DLD1 (cell line): ENCODE data around the gene ZSWIM8.
"Not testable (repeated sequence)": the region's sequence is repeated elsewhere in the genome, so short reads cannot be mapped to it uniquely, and the experiment has no call there.

Source experiments
- in situ Hi-C: cut with HindIII; loops from 2 replicates; pipeline ENCODE4 v1.10.0; 2017; ENCODE audit warnings: low sequenced_read_pairs

Gene ZSWIM8, protein sequence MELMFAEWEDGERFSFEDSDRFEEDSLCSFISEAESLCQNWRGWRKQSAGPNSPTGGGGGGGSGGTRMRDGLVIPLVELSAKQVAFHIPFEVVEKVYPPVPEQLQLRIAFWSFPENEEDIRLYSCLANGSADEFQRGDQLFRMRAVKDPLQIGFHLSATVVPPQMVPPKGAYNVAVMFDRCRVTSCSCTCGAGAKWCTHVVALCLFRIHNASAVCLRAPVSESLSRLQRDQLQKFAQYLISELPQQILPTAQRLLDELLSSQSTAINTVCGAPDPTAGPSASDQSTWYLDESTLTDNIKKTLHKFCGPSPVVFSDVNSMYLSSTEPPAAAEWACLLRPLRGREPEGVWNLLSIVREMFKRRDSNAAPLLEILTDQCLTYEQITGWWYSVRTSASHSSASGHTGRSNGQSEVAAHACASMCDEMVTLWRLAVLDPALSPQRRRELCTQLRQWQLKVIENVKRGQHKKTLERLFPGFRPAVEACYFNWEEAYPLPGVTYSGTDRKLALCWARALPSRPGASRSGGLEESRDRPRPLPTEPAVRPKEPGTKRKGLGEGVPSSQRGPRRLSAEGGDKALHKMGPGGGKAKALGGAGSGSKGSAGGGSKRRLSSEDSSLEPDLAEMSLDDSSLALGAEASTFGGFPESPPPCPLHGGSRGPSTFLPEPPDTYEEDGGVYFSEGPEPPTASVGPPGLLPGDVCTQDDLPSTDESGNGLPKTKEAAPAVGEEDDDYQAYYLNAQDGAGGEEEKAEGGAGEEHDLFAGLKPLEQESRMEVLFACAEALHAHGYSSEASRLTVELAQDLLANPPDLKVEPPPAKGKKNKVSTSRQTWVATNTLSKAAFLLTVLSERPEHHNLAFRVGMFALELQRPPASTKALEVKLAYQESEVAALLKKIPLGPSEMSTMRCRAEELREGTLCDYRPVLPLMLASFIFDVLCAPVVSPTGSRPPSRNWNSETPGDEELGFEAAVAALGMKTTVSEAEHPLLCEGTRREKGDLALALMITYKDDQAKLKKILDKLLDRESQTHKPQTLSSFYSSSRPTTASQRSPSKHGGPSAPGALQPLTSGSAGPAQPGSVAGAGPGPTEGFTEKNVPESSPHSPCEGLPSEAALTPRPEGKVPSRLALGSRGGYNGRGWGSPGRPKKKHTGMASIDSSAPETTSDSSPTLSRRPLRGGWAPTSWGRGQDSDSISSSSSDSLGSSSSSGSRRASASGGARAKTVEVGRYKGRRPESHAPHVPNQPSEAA (N-terminal part only)

DNA sequence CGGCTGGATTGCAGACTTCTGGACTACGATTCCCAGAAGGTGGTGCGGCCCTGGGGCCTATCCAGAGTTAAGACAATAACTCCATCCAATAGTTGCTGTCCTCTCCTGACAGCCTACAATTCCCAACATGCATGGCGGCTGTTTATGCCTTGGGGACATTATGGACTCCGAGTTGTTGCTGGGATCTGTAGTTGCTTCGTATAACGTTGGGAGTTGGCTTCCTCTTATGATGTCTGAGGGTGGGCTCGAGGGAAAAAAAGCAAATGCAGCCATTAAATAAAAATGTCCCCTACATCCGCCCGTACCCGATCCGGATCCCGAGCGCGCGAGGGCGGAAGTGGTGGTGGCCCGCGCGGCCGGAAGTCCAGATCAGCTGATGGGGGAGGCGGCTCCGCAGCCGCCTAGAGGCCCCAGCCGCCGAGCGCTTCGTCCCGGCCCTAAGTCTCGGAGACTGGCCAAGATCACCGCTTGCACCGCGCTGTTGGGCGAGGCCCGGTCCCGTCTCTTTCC is at the start of gene ZSWIM8:
Gene ZSWIM8, plus strand, starts transcription at position 396 of the 510 bp plus-strand sequence. CDS start 273 bp downstream, outside the sequence.
- in situ Hi-C loops = no loop called here

DNA sequence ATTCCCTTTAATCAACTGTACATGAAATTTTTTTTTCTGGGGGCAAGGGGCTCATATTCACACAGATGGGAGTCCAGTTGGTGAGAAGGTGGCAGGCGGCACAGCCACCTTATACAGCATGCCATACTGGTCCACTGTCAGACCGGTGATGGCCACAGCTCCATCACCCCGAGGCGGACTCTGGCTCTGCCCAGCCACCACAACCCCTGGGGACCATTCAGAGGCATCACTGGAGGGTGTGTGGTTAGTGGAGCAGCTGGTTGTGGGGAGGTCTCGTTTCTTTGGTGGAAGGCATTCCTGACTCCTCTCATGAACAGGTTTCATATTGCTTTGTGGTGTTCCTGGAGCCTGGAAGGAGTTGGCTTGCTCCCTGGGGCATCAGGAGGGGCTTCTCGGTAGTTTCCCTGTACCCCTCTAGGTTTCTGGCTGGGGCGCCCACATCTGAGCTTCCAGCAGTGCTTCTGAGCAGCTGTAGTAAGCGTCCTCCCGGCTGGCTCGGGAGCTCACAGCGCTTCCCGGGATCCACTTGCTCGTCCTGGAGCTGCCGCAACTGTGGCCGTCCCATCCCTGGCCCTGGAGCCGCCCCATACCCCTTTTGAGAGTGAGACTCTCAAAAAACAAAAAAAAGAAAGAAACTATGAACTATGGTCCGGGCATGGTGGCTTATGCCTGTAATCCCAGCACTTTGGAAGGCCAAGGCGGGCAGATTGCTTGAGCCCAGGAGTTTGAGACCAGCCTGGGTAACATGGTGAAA is 44.7 kb upstream of the ZSWIM8 start:
- in situ Hi-C loops = not testable (repeated sequence)

DNA sequence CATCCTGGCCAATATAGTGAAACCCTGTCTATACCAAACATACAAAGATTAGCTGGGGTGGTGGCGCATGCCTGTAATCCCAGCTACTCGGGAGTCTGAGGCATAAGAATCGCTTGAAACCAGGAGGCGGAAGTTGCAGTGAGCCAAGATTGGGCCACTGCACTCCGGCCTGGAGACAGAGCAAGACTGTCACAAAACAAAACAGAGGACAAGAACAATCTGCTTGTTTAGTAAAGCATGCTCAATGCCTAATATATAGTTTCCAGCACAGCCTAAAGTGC is 43.0 kb upstream of the ZSWIM8 start:
- in situ Hi-C loops = no loop called here

DNA sequence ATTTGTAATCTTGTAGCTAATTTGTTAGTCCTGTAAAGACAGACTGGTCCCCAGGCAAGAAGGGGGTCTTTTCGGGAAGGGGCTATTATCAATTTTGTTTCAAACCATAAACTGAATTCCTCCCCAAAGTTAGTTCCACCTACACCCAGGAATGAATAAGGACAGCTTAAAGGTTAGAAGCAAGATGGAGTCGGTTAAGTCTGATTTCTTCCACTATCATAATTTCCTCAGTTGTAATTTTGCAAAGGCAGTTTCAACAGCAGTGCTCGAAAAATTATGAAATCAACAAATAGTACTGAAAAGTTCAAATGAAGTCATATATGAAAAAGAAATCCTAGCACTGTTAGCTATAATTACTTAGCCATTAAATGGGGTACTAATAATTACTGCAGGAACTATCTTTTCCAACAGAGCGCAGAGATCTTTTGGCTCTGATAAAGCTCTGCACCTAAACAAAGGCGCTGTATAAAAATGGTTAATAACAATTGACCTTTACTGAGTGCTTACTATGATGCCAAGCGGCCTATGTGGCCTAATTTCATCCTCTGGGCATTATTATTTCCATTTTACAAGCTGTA is 42.0 kb upstream of the ZSWIM8 start:
- in situ Hi-C loops = no loop called here

DNA sequence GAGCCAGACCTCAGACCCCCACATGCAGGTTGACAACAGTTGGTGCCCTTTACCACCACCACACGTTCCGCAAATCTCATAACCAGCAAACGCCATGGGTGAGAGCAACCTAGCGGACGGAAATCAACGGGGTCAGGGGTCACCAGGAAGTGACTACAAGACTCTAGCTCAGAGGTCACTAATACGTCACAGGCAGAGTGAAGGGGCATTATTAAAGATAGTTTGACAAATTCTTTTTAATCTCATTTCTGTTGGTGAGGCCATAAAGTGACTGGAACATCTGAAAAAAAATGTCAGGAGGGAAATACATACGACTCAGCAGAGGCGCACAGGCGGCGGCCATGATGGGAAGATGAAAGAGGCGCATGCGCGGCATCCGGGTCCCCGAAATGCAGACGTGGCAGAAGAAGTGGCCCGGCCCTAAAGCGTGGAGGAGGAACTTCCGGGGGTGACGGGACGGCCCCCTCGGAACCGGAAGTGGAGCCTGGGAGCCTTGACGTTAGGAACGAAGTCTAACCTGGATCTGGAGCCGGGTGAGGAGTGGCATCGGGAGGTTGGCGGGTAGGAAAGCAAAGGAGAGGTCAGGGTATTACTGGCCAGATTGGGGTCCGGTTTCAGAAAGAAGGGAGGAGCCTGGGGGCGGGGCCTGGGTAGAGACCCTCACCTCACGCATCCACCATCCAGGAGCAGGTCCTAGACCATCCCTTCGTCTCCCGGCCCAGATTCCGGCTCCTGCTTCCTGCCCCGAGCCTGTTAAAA is 41.3 kb upstream of the ZSWIM8 start, which contains the start of gene SEC24C:
Gene SEC24C, plus strand, starts transcription at position 468 of the 759 bp plus-strand sequence. CDS start 2,461 bp downstream, outside the sequence.
- in situ Hi-C loops = no loop called here

DNA sequence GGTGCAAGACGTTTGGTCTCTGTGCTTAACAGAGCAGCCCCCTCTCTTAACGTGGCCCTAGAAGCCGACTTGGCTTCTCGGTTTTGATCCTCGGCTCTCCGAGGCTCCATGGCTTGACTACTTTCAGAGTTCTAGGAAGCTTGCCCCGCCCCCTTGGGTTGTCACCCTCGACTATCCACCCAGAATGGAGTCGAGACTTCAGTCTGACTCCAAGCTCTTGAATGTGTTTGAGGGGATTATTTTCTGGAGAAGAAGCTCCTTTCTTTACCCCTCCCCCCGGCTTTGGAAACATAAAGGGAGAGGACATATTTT is 40.8 kb upstream of the ZSWIM8 start:
- in situ Hi-C loops = no loop called here

DNA sequence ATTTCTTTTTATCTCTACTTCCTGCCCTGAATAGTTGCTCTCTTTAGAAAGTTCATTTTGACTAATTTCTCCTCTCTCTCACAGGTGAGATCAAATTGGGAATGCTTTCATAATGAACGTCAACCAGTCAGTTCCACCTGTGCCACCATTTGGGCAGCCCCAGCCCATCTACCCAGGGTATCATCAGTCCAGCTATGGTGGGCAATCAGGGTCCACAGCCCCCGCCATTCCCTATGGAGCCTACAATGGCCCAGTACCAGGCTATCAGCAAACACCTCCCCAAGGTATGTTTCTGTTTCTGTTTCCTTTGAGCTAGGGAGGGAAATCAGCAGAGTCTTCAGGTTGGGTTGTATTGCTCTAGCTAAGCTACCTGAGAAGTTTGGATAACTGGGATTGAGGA is 38.7 kb upstream of the ZSWIM8 start:
- in situ Hi-C loops = no loop called here

DNA sequence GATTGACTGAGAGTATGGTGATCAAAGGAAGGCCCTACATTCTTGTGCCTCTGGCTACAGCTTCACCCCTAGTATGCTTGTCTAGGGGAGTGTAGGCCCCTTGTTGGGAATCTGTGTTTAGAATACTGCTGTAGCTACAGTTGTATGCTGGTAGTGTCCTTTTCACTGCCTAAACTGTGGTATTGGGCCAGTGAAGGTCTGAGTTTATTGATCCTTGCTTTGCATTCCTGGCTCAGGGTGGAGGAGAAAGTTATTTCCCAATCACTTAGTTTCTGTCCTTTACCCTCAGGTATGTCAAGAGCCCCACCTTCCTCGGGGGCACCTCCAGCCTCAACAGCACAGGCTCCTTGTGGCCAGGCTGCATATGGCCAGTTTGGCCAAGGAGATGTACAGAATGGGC is 34.6 kb upstream of the ZSWIM8 start:
- in situ Hi-C loops = no loop called here

DNA sequence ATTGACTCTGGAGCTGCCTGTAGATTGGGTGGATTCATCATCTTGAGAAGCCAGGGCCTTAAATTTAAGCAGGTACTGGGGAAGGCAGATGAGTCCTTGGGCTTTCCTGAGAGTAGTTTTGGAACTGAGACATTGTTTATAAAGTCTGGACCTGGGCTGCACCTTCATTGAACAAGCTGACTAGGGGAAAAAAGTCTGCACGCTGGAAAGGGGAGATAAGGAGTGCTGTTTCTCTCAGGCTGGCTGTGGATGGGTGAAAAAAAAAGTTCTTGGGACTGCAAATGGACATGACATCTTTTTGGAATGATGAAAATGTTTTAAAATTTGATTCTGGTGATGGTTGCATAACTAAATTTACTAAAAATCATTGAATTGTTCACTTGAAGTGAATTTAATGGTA is 29.2 kb upstream of the ZSWIM8 start:
- in situ Hi-C loops = no loop called here

DNA sequence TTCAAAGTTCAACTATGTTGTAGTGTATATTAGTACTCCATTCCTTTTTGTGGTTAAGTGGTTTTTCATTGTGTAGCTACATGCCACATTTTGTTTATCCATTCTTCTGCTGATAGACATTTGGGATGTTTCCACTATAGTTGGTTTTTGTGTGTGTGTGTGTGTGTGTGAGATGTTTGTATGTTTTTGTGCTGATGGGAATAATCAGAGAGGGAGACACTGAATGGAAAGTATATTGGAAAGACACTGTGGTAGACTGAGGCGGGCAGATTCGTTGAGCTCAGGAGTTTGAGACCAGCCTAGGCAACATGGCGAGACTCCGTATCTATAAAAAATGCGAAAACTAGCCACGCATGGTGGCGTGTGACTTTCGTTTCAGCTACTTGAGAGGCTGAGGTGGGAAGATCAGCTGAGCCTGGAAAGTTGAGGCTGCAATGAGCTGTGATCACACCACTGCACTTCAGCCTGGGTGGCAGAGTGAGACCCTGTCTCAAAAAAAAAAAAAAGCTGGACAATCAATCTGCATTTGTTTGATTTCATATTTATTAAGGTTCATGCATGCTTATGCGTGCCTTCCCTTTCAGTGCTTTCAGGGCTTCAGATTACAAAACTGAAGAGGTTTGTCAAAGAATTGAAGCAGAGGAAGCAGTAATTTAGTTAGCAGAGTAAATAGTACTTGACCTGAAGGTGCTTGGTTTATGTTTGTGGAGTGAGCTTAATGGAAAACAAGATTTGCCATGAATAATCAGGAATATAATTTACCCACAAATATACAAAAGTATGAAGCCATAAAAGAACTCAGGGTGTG is 26.5 kb upstream of the ZSWIM8 start:
- in situ Hi-C loops = no loop called here

DNA sequence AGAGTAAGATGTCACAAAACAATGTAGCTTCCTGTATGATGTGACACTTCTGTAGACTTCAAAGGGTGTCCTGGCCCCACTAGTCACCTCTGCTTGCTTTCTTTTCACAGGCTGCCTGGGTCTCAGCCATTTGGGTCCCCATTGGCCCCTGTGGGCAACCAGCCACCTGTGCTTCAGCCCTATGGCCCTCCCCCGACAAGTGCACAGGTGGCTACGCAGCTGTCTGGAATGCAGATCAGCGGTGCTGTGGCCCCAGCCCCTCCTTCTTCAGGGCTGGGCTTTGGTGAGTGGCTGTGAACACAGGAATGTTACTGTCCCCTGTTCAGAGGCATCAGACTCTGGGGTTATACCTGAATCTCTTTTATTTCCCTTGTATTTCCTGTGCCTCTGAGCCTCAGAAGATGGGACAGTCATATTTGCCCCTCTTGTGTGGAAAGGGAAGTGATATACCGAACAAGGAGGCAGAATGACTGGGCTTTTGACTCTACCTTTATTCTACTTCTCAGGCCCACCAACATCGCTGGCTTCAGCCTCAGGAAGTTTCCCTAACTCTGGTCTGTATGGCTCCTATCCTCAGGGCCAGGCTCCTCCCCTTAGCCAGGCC is 25.8 kb upstream of the ZSWIM8 start:
- in situ Hi-C loops = no loop called here

DNA sequence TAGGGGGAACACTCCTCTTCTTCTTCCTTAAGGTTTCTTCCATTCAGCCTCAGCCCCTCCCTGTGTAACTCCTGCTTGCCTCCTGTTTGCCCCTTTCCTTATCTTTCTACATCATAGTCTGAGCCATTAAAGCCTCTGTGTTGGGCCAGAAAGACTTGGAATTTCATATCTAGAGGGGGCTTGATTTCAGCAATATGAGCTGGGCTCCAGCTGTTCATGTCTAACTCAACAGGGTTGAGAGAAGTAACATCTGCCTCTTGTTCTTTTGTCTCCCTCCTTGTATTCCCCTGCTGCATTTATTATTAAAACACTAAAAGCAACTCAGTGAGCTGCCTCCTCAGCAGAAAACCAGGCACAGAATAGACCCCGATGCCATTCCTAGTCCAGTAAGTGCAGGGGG is 23.6 kb upstream of the ZSWIM8 start:
- in situ Hi-C loops = no loop called here

DNA sequence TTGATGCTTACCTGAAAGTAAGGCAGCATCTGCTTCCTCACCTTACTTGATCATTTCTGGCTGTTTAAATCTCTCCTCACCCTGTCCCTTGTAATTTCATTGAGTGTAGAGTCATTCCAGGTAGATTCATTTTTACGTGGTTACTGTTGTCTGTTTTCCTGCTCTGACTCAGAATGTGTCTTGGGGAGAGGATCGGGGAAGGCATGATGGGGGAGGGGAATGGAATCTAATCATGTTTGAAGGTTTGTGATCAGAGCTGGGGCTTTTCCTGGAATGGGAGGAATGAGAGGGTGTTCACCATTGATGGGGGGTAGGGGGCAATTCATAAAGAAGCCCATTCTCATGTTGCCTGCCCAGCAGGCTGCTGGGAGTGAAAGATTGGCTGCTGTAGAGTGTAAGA is 22.5 kb upstream of the ZSWIM8 start:
- in situ Hi-C loops = no loop called here

DNA sequence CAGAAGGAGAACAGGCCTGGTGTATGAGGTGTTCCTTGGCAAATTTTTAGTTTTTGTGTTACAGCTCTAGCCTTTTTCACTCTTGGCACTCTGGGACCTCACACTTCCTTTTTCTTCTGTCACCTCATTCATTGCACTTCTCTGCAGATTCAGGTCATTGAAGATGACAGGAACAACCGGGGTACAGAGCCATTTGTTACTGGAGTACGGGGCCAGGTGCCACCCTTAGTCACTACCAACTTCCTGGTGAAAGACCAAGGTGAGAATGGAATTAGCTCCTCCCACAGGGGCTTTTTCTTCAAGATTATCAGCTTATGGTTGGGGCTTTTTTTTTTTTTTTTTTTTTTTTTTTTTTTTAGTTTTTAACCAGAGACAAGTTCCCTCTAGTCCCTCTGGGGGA is 22.1 kb upstream of the ZSWIM8 start:
- in situ Hi-C loops = no loop called here

DNA sequence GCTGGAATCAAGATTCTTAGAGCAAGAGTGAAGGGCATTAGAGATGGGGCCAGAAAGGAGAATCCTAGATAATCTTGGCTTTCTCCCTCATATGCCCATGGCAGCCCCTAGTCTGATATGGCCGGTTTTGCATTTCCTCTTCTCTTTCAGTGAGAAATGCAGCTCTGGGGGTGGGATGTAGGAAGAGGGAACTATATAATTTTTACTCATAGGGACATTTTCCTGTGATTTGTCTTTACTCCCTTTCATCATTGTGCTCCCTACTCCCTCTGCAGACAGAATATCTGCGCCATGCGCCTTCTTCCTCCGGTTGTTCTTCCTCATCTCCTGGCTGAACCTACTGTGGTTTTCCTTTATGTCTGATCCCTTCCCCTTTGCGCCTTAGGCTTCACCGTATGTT is 20.3 kb upstream of the ZSWIM8 start:
- in situ Hi-C loops = no loop called here

DNA sequence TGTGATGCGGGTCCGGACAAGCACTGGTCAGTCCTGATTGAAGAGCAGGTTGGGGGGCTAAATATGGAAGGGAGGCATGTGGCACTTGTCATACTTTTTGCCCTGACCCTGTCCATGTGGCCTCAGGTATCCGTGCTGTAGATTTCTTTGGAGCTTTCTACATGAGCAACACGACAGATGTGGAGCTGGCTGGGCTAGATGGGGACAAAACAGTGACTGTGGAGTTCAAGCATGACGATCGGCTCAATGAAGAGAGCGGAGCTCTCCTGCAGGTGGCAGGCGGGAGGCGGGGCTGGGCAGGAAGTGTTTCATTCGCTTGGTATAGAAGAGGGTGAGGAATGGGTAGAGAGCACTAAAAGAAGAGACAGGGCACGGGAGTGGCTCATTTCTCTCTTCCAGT is 16.5 kb upstream of the ZSWIM8 start:
- in situ Hi-C loops = no loop called here

DNA sequence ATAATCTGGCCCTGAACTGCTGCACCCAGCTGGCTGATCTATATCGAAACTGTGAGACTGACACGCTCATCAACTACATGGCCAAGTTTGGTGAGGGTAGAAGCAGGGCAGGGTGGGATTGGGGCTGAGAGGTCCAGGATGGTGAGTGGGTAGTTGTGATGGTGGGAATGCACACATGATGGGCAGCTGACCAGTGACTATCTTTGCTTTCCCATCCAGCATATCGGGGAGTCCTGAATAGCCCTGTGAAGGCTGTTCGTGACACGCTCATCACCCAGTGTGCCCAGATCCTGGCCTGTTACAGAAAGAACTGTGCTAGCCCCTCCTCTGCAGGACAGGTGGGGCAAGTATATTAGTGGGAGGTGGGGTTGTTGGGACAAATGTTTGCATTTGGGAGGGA is 16.0 kb upstream of the ZSWIM8 start:
- in situ Hi-C loops = no loop called here

DNA sequence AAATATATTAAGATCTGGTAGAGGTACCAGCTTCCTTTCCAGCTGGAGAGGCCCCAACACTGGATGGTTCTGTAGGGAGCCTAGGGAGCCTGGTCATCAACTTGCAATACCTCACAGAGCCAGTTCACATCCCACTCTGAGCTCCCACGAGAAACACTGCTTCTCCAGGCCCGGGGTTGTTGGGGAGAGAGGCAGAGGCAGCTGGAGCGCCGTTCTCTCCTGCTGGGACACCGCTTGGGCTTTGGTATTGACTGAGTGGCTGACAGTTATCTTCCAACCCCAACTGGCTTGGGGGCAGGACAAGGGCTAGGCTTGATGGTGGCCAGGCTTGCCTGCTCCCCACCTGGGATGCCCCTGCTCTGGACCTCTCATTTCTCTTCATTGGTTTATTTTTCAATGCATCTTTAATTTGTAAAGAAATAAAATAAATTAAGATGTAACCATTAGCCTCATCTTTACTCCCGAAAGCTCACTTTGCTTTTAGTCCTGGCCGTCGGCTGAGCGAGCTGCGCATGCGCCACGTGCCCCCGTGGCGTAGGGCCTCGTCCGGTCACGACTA is 13.6 kb upstream of the ZSWIM8 start:
- in situ Hi-C loops = no loop called here
